Upper lobe of left lung (tissue), 4 donors: Measurements from ENCODE around the gene PRL.

Source experiments
- CTCF ChIP-seq, 6 experiments: fragments of 450-650 bp in 4 of 6; fragments of 200-600 bp in 2 of 6; sonication (generic) in 2 of 6; IDR thresholded peaks; one replicate each; pipeline ENCODE4 v1.5.1; 2016 to 2019; ENCODE audit warnings: antibody characterized with exemption in 6 of 6
- EP300 ChIP-seq, 4 donors: sonication (generic); formaldehyde crosslinking; IDR thresholded peaks; one replicate each; pipeline ENCODE4 v1.5.1; 2017; ENCODE audit warnings: antibody characterized with exemption in 4 of 4, control low read depth in 2 of 4
- POLR2A ChIP-seq, 4 donors: fragments of 450-650 bp; IDR thresholded peaks; one replicate each; pipeline ENCODE4 v1.5.1; 2016 to 2017; ENCODE audit warnings: antibody characterized with exemption in 4 of 4, mild to moderate bottlenecking in 2 of 4

GRCh38 chr6:22294301-22294700, 2.5 kb downstream of the PRL start:
- TF ChIP-seq CTCF (IDR thresholded peaks at IDR 0.05) (no peak), EP300 (IDR thresholded peaks at IDR 0.05) (no peak), POLR2A (IDR thresholded peaks at IDR 0.05) (no peak)
